ENCODE results near the gene MECR. TPM values are rescaled to one million over a fixed set of nuclear protein-coding genes. Genes with fewer than 3 reads are reported as not detected.

MECR gene
- total RNA-seq, 1 donor from 2014 or later, result 34.6 TPM

- no peaks in the 10 kb centered on the region for H3K27me3 Mint-ChIP-seq (ENCODE audit: low read depth)
- intact Hi-C loops (cut with micrococcal nuclease), result loop anchor here (1.0 to 2.0 kb wide), 3 partner anchors 21 to 539 kb away; partner anchors contain the start of gene TAF12
- no peaks in the 10 kb centered on the region for H3K9me3 Mint-ChIP-seq
- peak within 1 kb of the TSS; percentile 97 for H3K27ac Mint-ChIP-seq
- H3K36me3 Mint-ChIP-seq (ENCODE audit: low read depth), result peaks cover 46% of the 10 kb centered on the region
- peaks cover 44% of the 10 kb centered on the region for H3K4me1 Mint-ChIP-seq (ENCODE audit: low read depth)
- H3K4me3 Mint-ChIP-seq (ENCODE audit: low read depth), result peak within 1 kb of the TSS; percentile 97
- DNase-seq (ENCODE audit: low spot score), result peak; percentile 99
Measured at GRCh38 chr1:29181413-29182225, 49.1 kb downstream of the MECR start, which contains the start of gene SRSF4. TSS of gene SRSF4 (minus strand) at chr1:29181900. CDS start at chr1:29181752, 148 bp downstream.

- Mint-ChIP-seq H3K9me3 (no peaks in the 10 kb centered on the region), H3K27me3 (ENCODE audit: low read depth) (no peaks in the 10 kb centered on the region), H3K4me3 (ENCODE audit: low read depth) (peak overlapping the region; percentile 97), H3K36me3 (ENCODE audit: low read depth) (peaks cover 51% of the 10 kb centered on the region), H3K4me1 (ENCODE audit: low read depth) (peaks cover 46% of the 10 kb centered on the region), H3K27ac (peak overlapping the region; percentile 97)
- intact Hi-C loops (cut with micrococcal nuclease), result loop anchor here (2.0 kb wide), 1 partner anchor 538 kb away; the partner anchor contains the start of gene TAF12
- DNase-seq (ENCODE audit: low spot score), result no peak
Measured at GRCh38 chr1:29180497-29181412, 50.0 kb downstream of the MECR start.

- Mint-ChIP-seq H3K4me3 (ENCODE audit: low read depth) (peak overlapping the region; percentile 97), H3K27ac (peak overlapping the region; percentile 97), H3K36me3 (ENCODE audit: low read depth) (peaks cover 51% of the 10 kb centered on the region), H3K9me3 (no peaks in the 10 kb centered on the region), H3K4me1 (ENCODE audit: low read depth) (peaks cover 46% of the 10 kb centered on the region), H3K27me3 (ENCODE audit: low read depth) (no peaks in the 10 kb centered on the region)
- intact Hi-C loops (cut with micrococcal nuclease), result loop anchor here (2.0 kb wide), 1 partner anchor 537 kb away; the partner anchor contains the start of gene TAF12
- no peak for DNase-seq (ENCODE audit: low spot score)
Measured at GRCh38 chr1:29179641-29180184, 51.0 kb downstream of the MECR start.

- Mint-ChIP-seq H3K4me1 (ENCODE audit: low read depth) (peaks cover 44% of the 10 kb centered on the region), H3K27me3 (ENCODE audit: low read depth) (no peaks in the 10 kb centered on the region), H3K9me3 (no peaks in the 10 kb centered on the region), H3K4me3 (ENCODE audit: low read depth) (no peak overlapping the region), H3K36me3 (ENCODE audit: low read depth) (peaks cover 63% of the 10 kb centered on the region), H3K27ac (peak overlapping the region; percentile 14)
- DNase-seq (ENCODE audit: low spot score), result no peak
- intact Hi-C loops (cut with micrococcal nuclease), result no loop called here
Measured at GRCh38 chr1:29177022-29177705, 53.6 kb downstream of the MECR start.

- Mint-ChIP-seq H3K27me3 (ENCODE audit: low read depth) (no peaks in the 10 kb centered on the region), H3K4me1 (ENCODE audit: low read depth) (peaks cover 44% of the 10 kb centered on the region), H3K4me3 (ENCODE audit: low read depth) (no peak overlapping the region), H3K27ac (no peak overlapping the region), H3K36me3 (ENCODE audit: low read depth) (peaks cover 66% of the 10 kb centered on the region), H3K9me3 (no peaks in the 10 kb centered on the region)
- intact Hi-C loops (cut with micrococcal nuclease), result no loop called here
- DNase-seq (ENCODE audit: low spot score), result no peak
Measured at GRCh38 chr1:29176576-29176975, 54.2 kb downstream of the MECR start.

- no peaks in the 10 kb centered on the region for H3K9me3 Mint-ChIP-seq
- peaks cover 42% of the 10 kb centered on the region for H3K4me1 Mint-ChIP-seq (ENCODE audit: low read depth)
- intact Hi-C loops (cut with micrococcal nuclease), result no loop called here
- H3K36me3 Mint-ChIP-seq (ENCODE audit: low read depth), result peaks cover 59% of the 10 kb centered on the region
- H3K4me3 Mint-ChIP-seq (ENCODE audit: low read depth), result no peak overlapping the region
- no peak overlapping the region for H3K27ac Mint-ChIP-seq
- no peaks in the 10 kb centered on the region for H3K27me3 Mint-ChIP-seq (ENCODE audit: low read depth)
- no peak for DNase-seq (ENCODE audit: low spot score)
Measured at GRCh38 chr1:29172415-29172939, 58.3 kb downstream of the MECR start.

- Mint-ChIP-seq H3K4me3 (ENCODE audit: low read depth) (peak overlapping the region; percentile 21), H3K27me3 (ENCODE audit: low read depth) (no peaks in the 10 kb centered on the region), H3K9me3 (no peaks in the 10 kb centered on the region), H3K27ac (peak overlapping the region; percentile 38), H3K36me3 (ENCODE audit: low read depth) (peaks cover 58% of the 10 kb centered on the region), H3K4me1 (ENCODE audit: low read depth) (peaks cover 38% of the 10 kb centered on the region)
- intact Hi-C loops (cut with micrococcal nuclease), result no loop called here
- DNase-seq (ENCODE audit: low spot score), result no peak
Measured at GRCh38 chr1:29171521-29171920, 59.2 kb downstream of the MECR start.

GRCh38 chr1:29171089-29171488 lies 59.6 kb downstream of the MECR start:
- Mint-ChIP-seq H3K9me3 (no peaks in the 10 kb centered on the region), H3K36me3 (ENCODE audit: low read depth) (peaks cover 58% of the 10 kb centered on the region), H3K4me1 (ENCODE audit: low read depth) (peaks cover 38% of the 10 kb centered on the region), H3K27me3 (ENCODE audit: low read depth) (no peaks in the 10 kb centered on the region), H3K27ac (peak overlapping the region; percentile 54), H3K4me3 (ENCODE audit: low read depth) (no peak overlapping the region)
- intact Hi-C loops (cut with micrococcal nuclease), result no loop called here
- DNase-seq (ENCODE audit: low spot score), result no peak

GRCh38 chr1:29169976-29170375 lies 60.8 kb downstream of the MECR start:
- Mint-ChIP-seq H3K4me3 (ENCODE audit: low read depth) (no peak overlapping the region), H3K9me3 (no peaks in the 10 kb centered on the region), H3K36me3 (ENCODE audit: low read depth) (peaks cover 69% of the 10 kb centered on the region), H3K4me1 (ENCODE audit: low read depth) (peaks cover 44% of the 10 kb centered on the region), H3K27ac (peak overlapping the region; percentile 24), H3K27me3 (ENCODE audit: low read depth) (no peaks in the 10 kb centered on the region)
- no peak for DNase-seq (ENCODE audit: low spot score)
- intact Hi-C loops (cut with micrococcal nuclease), result no loop called here

- intact Hi-C loops (cut with micrococcal nuclease), result no loop called here
- H3K4me1 Mint-ChIP-seq (ENCODE audit: low read depth), result peaks cover 45% of the 10 kb centered on the region
- H3K9me3 Mint-ChIP-seq, result no peaks in the 10 kb centered on the region
- H3K36me3 Mint-ChIP-seq (ENCODE audit: low read depth), result peaks cover 83% of the 10 kb centered on the region
- no peak overlapping the region for H3K27ac Mint-ChIP-seq
- no peak for DNase-seq (ENCODE audit: low spot score)
- H3K4me3 Mint-ChIP-seq (ENCODE audit: low read depth), result no peak overlapping the region
- H3K27me3 Mint-ChIP-seq (ENCODE audit: low read depth), result no peaks in the 10 kb centered on the region
Measured at GRCh38 chr1:29167904-29168303, 62.8 kb downstream of the MECR start.

- no peak overlapping the region for H3K4me3 Mint-ChIP-seq (ENCODE audit: low read depth)
- no peaks in the 10 kb centered on the region for H3K27me3 Mint-ChIP-seq (ENCODE audit: low read depth)
- intact Hi-C loops (cut with micrococcal nuclease), result no loop called here
- no peak for DNase-seq (ENCODE audit: low spot score)
- H3K9me3 Mint-ChIP-seq, result no peaks in the 10 kb centered on the region
- peak overlapping the region; percentile 17 for H3K27ac Mint-ChIP-seq
- peaks cover 77% of the 10 kb centered on the region for H3K36me3 Mint-ChIP-seq (ENCODE audit: low read depth)
- H3K4me1 Mint-ChIP-seq (ENCODE audit: low read depth), result peaks cover 39% of the 10 kb centered on the region
Measured at GRCh38 chr1:29166291-29166878, 64.3 kb downstream of the MECR start.
